Heart right ventricle (tissue), 16 donors: ENCODE measurements around the gene PRR22. TPM values are rescaled to one million over a fixed set of nuclear protein-coding genes. Genes with fewer than 3 reads are reported as not detected.
"Not testable (repeated sequence)": the region's sequence is repeated elsewhere in the genome, so short reads cannot be mapped to it uniquely, and the experiment has no call there.

ENCODE experiments used
- ATAC-seq, 8 donors: fragments of 200-7000 bp; cut with Tn5 transposase; one replicate each; pipeline ENCODE4 v1.9.1; 2020; ENCODE audit warnings: mild to moderate bottlenecking in 8 of 8, moderate library complexity in 8 of 8, moderate number of reproducible peaks in 1 of 8
- DNase-seq, 2 donors: peaks; one replicate each; pipeline ENCODE4 v3.0.0-alpha.2; 2020
- H3K27ac ChIP-seq, 10 donors: fragments of 200-600 bp; sonication (generic) in 2 of 10; one replicate each; pipeline versions ENCODE4 v1.5.0 to v1.8.0; 2020 to 2022; ENCODE audit warnings: mild to moderate bottlenecking in 3 of 10
- H3K27me3 ChIP-seq, 7 donors: fragments of 200-600 bp; one replicate each; pipeline ENCODE4 v1.8.0; 2021 to 2022; ENCODE audit warnings: mild to moderate bottlenecking in 2 of 7
- H3K36me3 ChIP-seq, 9 donors: fragments of 200-600 bp; sonication (generic) in 1 of 9; one replicate each; pipeline versions ENCODE4 v1.5.0 to v1.8.0; 2020 to 2022; ENCODE audit warnings: mild to moderate bottlenecking in 2 of 9
- H3K4me1 ChIP-seq, 9 donors: fragments of 200-600 bp; sonication (generic) in 1 of 9; one replicate each; pipeline versions ENCODE4 v1.5.0 to v1.8.0; 2020 to 2022; ENCODE audit warnings: mild to moderate bottlenecking in 4 of 9
- H3K4me3 ChIP-seq, 10 donors: fragments of 200-600 bp; sonication (generic) in 2 of 10; one replicate each; pipeline versions ENCODE4 v1.5.0 to v1.8.0; 2020 to 2022; ENCODE audit warnings: mild to moderate bottlenecking in 7 of 10, moderate library complexity in 2 of 10
- H3K9me3 ChIP-seq, 11 donors: fragments of 200-600 bp in 10 of 11; sonication (generic) in 2 of 11; one replicate each; pipeline versions ENCODE4 v1.5.0 to v1.8.0; 2013 to 2022; ENCODE audit warnings: mild to moderate bottlenecking in 2 of 11, control low read depth in 1 of 11, moderate library complexity in 1 of 11
- CTCF ChIP-seq, 9 donors: fragments of 200-600 bp; sonication (generic) in 2 of 9; IDR thresholded peaks; one replicate each; pipeline versions ENCODE4 v1.5.0 to v1.8.0; 2021 to 2022; ENCODE audit warnings: antibody characterized with exemption in 9 of 9, mild to moderate bottlenecking in 5 of 9, moderate library complexity in 1 of 9
- WGBS, 2 donors: extraction: QIAGEN DNeasy Blood & Tissue Kit; methylation state at CpG; one replicate each; pipeline ENCODE4 v1.1.7; 2013; ENCODE audit warnings: inconsistent platforms in 1 of 2; 5-methylcytosine and 5-hydroxymethylcytosine counted together
- intact Hi-C, 10 donors: fragments of 100-400 bp; cut with DNase I; formaldehyde crosslinking; loops; one replicate each; pipeline versions ENCODE4 v1.11.1 to v1.14.2; 2022
- polyA plus RNA-seq, 2 donors: library from polyadenylated mRNA; stranded (reverse); fragments of 200-250 nt; gene quantifications; one replicate each; pipeline ENCODE4 v1.2.3, GENCODE V29; 2013
- total RNA-seq, 10 donors: library from RNA; stranded (reverse); fragmentation: NEBNext Ultra II Directional in 3 of 10; extraction: Animal tissue kit (Norgen Biotek cat#: 25700) in 3 of 10; gene quantifications; one replicate each; pipeline versions ENCODE4 v1.2.1 to v1.2.4, GENCODE V29; 2021 to 2023
- donor health status: Arrhythmogenic right ventricular cardiomyopathy.
- donor health status: ischemic (EF 13 %, LVEDD 7.1; RV severe dilation, severe dysfunction).
- donor health status: healthy with polysubstance abuse.
- donor health status: DM: no; HTN: yes; CAD: no.
- donor health status: DM: no; HTN: no; CAD: no.
- donor health status: ischemic (EF 25% LVEDD 6.9; RV normal size, moderate dysfunction).
- donor health status: ischemic (EF 25% LVEDD 5.7; RV mildly dilated, moderate dysfunction).
- donor health status: healthy.
- donor health status: DM: yes; HTN: yes; CAD: no.
- donor health status: Ischemic cardiomyopathy.
- donor health status: ischemic (EF 35%, LVEDD 5.7; RV mildly dilated, moderate dysfunction).
- donor health status: nonischemic (EF 11% LVEDD 7.7; RV severe dilation, severe dysfunction).
- donor health status: DM: yes; HTN: yes; CAD: no.
- donor health status: PGD.
- donor health status: ischemic (EF 29% LVEDD 5.4; RV normal size, mild dysfunction).
- donor health status: nonischemic (EF 23%, LVEDD 6.1; RV moderate dilation, normal function).

PRR22 gene
- total and polyA plus RNA-seq, 12 donors = 0.59 to 3.3 (median 1.3) TPM

- H3K4me3 ChIP-seq = no peak overlapping the region
- intact Hi-C loops = no loop called here
- DNase-seq (no peak), ATAC-seq (no peak)
- no peak for TF ChIP-seq CTCF (IDR thresholded peaks at IDR 0.05)
- no peaks in the 10 kb centered on the region for H3K27me3 ChIP-seq
- no peaks in the 10 kb centered on the region for H3K9me3 ChIP-seq
- 90 to 92% methylated on average over 43 to 44 of the region's 44 CpGs for WGBS, 2 donors
- H3K27ac ChIP-seq = no peak overlapping the region
- peaks cover 13 to 76% (median 51%) of the 10 kb centered on the region in 9 donors for H3K36me3 ChIP-seq
- peaks cover 2 to 9% (median 6%) of the 10 kb centered on the region in 9 donors for H3K4me1 ChIP-seq
Observed at GRCh38 chr19:5786593-5787408, 2.3 kb upstream of the PRR22 start.

- Histone ChIP-seq H3K9me3 (no peaks in the 10 kb centered on the region), H3K27me3 (no peaks in the 10 kb centered on the region), H3K4me3 (no peak overlapping the region), H3K4me1 (peaks cover 2 to 9% (median 6%) of the 10 kb centered on the region in 9 donors), H3K27ac (no peak overlapping the region), H3K36me3 (peaks cover 13 to 76% (median 51%) of the 10 kb centered on the region in 9 donors)
- TF ChIP-seq CTCF (IDR thresholded peaks at IDR 0.05) = no peak
- ATAC-seq = no peak
- DNase-seq = no peak
- intact Hi-C loops = no loop called here
- 95% methylated on average over 37 of the region's 37 CpGs for WGBS, 2 donors
Observed at GRCh38 chr19:5785423-5785822, 877 bp upstream of the PRR22 start.

GRCh38 chr19:5782945-5783919, 1.3 kb downstream of the PRR22 start:
- ATAC-seq = peak in 3 of 8 donors; percentile 6 to 23 (median 18)
- no peaks in the 10 kb centered on the region for H3K4me1 ChIP-seq
- WGBS, 2 donors = 79 to 84% methylated on average over 48 of the region's 48 CpGs
- H3K9me3 ChIP-seq = no peaks in the 10 kb centered on the region
- no peak for TF ChIP-seq CTCF (IDR thresholded peaks at IDR 0.05)
- DNase-seq = no peak
- no peak overlapping the region for H3K27ac ChIP-seq
- H3K4me3 ChIP-seq = no peak overlapping the region
- no peaks in the 10 kb centered on the region for H3K27me3 ChIP-seq
- peaks cover 1 to 57% (median 35%) of the 10 kb centered on the region in 9 donors for H3K36me3 ChIP-seq
- intact Hi-C loops = no loop called here

- WGBS, 2 donors = 88 to 89% methylated on average over 9 of the region's 9 CpGs
- no peak for TF ChIP-seq CTCF (IDR thresholded peaks at IDR 0.05)
- intact Hi-C loops = no loop called here
- Histone ChIP-seq H3K4me1 (no peaks in the 10 kb centered on the region), H3K27me3 (no peaks in the 10 kb centered on the region), H3K36me3 (peaks cover 0 to 48% (median 26%) of the 10 kb centered on the region in 9 donors), H3K4me3 (no peak overlapping the region), H3K9me3 (no peaks in the 10 kb centered on the region), H3K27ac (no peak overlapping the region)
- peak in 1 of 8 donors; percentile 8 for ATAC-seq
- DNase-seq = no peak
Observed at GRCh38 chr19:5782322-5782721, 2.2 kb downstream of the PRR22 start.

GRCh38 chr19:5780916-5781315, 3.6 kb downstream of the PRR22 start:
- H3K4me3 ChIP-seq, ATAC-seq, intact Hi-C loops, H3K27ac ChIP-seq, H3K4me1 ChIP-seq, H3K9me3 ChIP-seq, DNase-seq, H3K27me3 ChIP-seq: not testable (repeated sequence)
- peaks cover 0 to 34% (median 13%) of the 10 kb centered on the region in 9 donors for H3K36me3 ChIP-seq
- WGBS, 2 donors = 85 to 90% methylated on average over 11 of the region's 11 CpGs
